ENCODE measurements around the gene LOXL3.
"Not testable (repeated sequence)": the region's sequence is repeated elsewhere in the genome, so short reads cannot be mapped to it uniquely, and the experiment has no call there.

LOXL3 gene

DNA sequence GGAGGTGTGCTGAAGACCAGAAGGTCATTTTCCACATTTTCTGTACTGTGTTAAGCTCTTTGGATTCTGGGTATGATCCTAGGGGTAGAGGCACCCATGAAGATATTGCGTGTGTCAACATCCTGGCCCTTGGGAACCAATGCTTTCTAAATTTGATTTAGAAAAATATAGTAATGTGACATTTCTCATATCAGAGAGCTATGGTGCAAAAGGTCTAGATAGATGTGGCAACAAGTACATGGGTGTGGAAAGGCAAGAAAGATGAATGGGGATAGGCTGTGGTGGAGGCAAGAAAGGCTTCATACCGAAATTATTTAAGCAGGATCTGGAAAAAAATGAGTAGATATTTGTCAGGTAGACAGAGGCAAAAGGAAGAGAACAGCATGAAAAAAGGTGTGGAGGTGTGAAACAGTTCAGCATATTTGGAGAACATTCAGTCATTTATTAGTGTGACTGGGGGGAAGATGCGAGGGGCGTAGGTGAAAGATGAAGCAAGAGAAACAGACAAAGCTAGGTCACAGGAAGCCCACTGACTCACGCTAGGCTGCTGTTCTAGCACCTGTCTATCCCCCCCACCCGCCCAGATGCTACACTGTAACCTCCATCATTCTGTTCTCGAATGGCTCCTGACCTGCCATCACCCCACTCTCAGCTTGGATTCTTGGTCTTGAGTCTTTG is 12.5 kb upstream of the LOXL3 start:
- no peak for DNase-seq (ENCODE audit: low read depth)
- no peak overlapping the region for H3K4me3 ChIP-seq (ENCODE audit: low read depth, low read length)
- TF ChIP-seq CTCF (IDR thresholded peaks at IDR 0.05; ENCODE audit: low read depth, low read length, missing control alignments), result no peak

DNA sequence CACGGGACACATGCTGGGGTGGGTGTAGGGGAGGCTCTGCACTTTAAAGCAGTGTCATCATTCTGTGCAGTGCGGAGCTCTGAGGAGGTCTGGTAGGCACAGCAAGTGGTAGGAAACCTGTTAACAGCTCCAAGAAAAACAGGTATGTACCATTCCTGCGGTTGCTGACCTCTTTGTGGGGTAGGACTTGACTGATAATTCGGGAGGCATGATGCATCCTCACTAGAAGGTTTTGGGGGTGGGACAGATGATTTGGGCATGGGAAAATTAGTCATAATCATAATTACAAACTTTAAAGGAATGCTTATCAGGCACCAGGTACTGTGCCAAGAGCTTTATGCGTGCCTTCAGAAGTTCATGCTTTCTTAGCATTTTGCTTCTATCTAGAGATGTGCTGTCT is 10.5 kb upstream of the LOXL3 start:
- no peak for TF ChIP-seq CTCF (IDR thresholded peaks at IDR 0.05; ENCODE audit: low read depth, low read length, missing control alignments)

DNA sequence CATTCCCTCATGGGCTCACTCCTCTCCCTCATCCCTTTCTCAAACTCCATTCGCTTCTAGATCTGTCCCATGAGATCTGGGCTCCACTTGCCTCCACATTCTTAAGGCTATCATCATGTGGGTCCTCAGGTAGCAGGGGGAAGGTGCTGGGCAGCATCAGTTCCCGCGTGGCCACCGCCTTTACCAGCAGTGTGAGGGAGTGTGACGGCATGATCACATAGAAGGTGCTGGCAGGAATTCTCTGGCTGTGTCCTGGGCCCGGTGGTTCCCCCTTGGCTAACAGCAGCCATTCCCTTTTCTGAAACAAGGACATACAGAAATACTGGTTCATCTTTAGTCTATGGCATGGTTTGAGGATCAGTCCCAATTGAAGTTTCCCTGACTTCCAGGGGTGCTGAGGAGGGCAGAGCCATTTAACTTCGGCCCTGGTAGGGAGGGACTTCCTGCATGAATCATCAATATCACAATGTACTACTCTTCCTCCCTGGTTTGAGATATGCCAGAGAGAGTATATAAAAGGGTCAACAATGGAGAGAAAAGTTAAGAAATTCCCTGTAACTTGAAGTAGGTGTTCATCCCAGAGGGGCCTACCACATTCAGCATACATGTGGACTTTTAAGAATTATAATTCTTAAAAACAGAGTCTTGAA is 8.5 kb upstream of the LOXL3 start:
- no peak overlapping the region for H3K4me3 ChIP-seq (ENCODE audit: low read depth, low read length)
- DNase-seq (ENCODE audit: low read depth), result no peak
- TF ChIP-seq CTCF (IDR thresholded peaks at IDR 0.05; ENCODE audit: low read depth, low read length, missing control alignments), result no peak

More for the DNA sequence above, 10.5 kb upstream of the LOXL3 start:
- no peak overlapping the region for H3K4me3 ChIP-seq (ENCODE audit: low read depth, low read length)
- no peak for DNase-seq (ENCODE audit: low read depth)

DNA sequence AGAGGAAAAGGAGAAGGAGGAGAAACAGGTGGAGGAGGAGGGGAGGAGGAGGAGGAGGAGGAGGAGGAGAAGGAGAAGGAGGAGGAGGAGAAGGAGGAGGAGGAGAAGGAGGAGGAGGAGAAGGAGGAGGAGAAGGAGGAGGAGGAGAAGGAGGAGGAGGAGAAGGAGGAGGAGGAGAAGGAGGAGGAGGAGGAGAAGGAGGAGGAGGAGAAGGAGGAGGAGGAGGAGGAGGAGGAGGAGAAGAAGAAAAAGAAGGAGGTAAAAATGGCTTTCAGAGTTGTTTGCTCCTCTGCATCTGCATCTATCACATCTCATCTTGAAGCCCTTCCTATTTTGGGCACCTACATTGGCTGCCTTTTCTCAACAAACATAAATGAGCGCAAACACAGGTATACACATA is 7.3 kb upstream of the LOXL3 start:
- not testable (repeated sequence) for H3K4me3 ChIP-seq (ENCODE audit: low read depth, low read length); DNase-seq (ENCODE audit: low read depth)

- DNase-seq (ENCODE audit: low read depth), result no peak
- no peak overlapping the region for H3K4me3 ChIP-seq (ENCODE audit: low read depth, low read length)
- TF ChIP-seq CTCF (IDR thresholded peaks at IDR 0.05; ENCODE audit: low read depth, low read length, missing control alignments), result no peak
Measured at GRCh38 chr2:74560591-74560990, 6.8 kb upstream of the LOXL3 start.

- no peak for DNase-seq (ENCODE audit: low read depth)
- no peak overlapping the region for H3K4me3 ChIP-seq (ENCODE audit: low read depth, low read length)
- no peak for TF ChIP-seq CTCF (IDR thresholded peaks at IDR 0.05; ENCODE audit: low read depth, low read length, missing control alignments)
Measured at GRCh38 chr2:74559912-74560311, 6.2 kb upstream of the LOXL3 start.

DNA sequence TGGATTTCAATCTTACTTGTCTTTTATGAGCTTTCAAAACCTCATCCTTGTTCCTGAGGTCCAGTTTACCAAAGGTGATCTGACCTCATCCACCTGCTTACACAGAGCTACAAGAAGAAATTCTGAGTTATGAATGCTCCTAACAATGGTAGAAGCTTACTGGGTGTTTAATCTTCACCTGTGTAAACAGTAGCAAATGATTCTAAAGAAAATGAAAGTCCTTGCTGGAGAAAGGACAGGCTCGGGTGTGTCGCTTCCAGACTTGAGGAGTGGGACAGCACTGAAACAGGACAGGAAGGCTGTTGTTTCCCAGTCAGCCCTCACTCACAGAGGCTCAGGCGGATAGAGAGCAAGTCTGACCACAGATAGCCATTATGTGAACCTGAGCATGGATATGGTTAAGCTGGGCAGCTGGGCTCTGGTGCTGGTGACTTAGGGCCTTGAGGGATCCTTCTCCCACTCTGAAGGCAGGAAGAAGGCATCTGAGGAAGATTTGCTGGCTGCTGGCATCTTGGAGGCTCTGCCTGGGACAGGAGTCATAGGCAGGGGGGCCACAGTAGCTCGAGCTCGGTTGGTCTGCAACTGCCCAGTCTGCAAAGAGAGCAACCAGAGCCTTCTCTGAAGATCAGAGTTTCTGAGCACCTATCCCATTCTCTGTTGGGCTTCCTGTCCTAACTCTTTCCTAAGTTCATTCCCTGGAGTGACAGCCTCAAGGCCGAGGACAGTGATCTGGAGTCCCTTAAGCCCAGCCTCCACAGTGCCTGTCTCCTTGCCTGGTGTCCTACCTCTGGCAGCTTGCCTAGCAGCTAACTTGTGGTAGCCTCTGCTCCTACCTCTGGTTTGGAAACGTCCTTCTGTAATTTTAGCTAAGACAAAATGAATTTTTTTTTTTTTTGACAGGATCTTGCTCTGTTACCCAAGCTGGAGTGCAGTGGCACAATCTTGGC is 4.8 kb upstream of the LOXL3 start:
- H3K4me3 ChIP-seq (ENCODE audit: low read depth, low read length), result no peak overlapping the region
- no peak for DNase-seq (ENCODE audit: low read depth)
- no peak for TF ChIP-seq CTCF (IDR thresholded peaks at IDR 0.05; ENCODE audit: low read depth, low read length, missing control alignments)

Measured in GM12864 (cell line).